ENCODE results near the gene FTH1.

DNA sequence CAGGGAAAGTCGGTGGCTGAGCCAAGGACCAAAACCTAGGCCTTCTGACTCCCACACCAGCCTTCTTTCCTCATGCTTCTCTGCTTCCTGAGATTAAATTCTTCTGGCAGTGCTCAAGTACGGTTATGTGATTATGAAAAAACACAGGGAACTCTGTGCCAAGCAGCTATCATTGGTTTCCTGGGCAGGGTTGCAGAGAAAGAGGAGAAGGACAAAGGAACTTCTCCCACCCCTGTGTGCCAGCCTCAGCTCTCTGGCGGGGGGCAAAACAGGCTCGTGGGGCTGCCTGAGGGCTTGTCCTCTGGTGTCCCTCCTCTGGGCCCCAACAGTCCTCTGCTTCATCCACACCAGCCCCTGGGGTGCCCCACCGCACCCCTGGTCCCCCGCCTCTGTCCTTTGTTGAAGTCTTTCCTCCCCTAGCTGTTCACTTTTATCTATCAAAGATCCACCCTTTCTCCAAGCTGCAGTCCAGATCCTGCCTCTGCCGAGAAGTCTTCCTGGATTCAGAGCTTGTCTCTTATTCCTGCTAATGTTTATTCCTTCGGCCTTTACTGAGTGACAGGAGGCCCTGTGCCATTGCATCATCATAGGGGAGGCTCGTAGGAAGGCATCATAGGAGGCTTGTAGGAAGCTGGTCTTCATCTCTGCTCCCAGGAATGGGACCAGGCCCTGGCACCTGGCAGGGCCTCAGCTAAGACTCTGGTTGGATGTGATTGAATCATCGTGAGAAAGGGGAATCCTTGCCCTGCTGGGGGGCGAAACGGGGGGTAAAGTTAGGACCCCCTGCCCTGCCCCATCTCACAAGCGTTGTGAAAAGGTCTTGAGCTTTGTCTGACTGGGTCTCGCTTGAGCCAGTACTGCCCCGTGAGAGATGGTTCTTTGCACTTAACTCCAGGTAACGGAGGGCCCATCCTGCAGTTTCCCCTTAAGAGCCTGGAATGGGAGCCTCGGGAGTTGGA is 11.5 kb upstream of the FTH1 start:
- TF ChIP-seq, protein P1, sequence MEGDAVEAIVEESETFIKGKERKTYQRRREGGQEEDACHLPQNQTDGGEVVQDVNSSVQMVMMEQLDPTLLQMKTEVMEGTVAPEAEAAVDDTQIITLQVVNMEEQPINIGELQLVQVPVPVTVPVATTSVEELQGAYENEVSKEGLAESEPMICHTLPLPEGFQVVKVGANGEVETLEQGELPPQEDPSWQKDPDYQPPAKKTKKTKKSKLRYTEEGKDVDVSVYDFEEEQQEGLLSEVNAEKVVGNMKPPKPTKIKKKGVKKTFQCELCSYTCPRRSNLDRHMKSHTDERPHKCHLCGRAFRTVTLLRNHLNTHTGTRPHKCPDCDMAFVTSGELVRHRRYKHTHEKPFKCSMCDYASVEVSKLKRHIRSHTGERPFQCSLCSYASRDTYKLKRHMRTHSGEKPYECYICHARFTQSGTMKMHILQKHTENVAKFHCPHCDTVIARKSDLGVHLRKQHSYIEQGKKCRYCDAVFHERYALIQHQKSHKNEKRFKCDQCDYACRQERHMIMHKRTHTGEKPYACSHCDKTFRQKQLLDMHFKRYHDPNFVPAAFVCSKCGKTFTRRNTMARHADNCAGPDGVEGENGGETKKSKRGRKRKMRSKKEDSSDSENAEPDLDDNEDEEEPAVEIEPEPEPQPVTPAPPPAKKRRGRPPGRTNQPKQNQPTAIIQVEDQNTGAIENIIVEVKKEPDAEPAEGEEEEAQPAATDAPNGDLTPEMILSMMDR (IDR thresholded peaks at IDR 0.05; ENCODE audit: control extremely low read depth in 1 of 3, insufficient read depth in 1 of 3, low read depth in 1 of 3, low read length in 3 of 3), result no peak
- TF ChIP-seq HDAC2 (IDR thresholded peaks at IDR 0.05; ENCODE audit: borderline replicate concordance in 1 of 2, low read depth in 2 of 2, low read length in 2 of 2), result no peak
- TF ChIP-seq BCL11A (IDR thresholded peaks at IDR 0.05; ENCODE audit: low read depth in 2 of 2, low read length in 2 of 2), result no peak
- TF ChIP-seq POLR2A (IDR thresholded peaks at IDR 0.05; ENCODE audit: control extremely low read depth in 1 of 2, low read depth in 2 of 2, low read length in 2 of 2), result no peak
- TF ChIP-seq POLR2AphosphoS5 (IDR thresholded peaks at IDR 0.05; ENCODE audit: low read depth, low read length), result no peak

All from H1 (cell line).